ENCODE results near the gene ERBB3.

The ERBB3 gene

DNA sequence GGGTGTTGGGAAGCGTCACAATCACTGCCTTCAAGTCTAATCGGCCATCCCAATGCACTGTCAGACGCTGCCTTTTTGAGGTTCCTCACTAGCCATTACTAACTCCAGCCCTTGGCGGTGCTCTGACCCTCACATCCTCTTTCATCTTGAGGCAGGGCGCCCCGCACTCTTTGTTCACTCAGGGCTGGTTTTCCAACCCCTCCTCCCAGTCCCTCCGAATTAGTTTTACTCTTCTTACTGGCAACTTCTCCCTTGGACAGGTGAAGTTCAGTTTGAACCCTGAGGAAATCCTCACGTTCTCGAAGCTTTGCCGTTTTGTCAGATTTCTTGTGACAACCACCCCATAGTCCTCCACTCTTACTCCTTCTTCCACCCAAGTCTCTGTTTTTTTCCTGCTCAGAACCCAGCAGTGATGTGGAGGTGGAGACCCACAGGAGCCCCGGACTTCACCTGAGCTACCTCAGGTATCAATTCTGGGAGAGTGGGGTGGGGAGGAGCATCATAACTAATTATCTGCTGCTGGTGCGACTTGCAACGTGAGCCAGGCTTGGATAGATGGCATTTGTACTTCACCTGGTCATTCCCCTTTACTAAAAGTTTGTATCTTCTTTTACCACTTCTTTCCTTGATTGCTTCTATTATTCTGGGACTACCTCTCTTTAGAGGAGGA is 38.9 kb downstream of the ERBB3 start:
- Histone ChIP-seq H3K4me3 (ENCODE audit: low read depth, low read length) (peak overlapping the region; percentile 78), H3K4me1 (ENCODE audit: control insufficient read depth, insufficient read depth, low read length) (peaks cover 5% of the 10 kb centered on the region), H3K27ac (ENCODE audit: extremely low read depth, low read depth, low read length) (peak overlapping the region; percentile 42; the same call in 1 of the 2 replicates), H3K36me3 (ENCODE audit: control insufficient read depth in 2 of 2, insufficient read depth in 1 of 2, low read length in 2 of 2) (peaks cover 0 to 54% of the 10 kb centered on the region in 2 experiments; a peak in 1 of 3 replicates), H3K9me3 (ENCODE audit: control insufficient read depth, insufficient read depth, low read depth, low read length) (no peaks in the 10 kb centered on the region)
- CTCF ChIA-PET, result interaction anchor here (0.5 to 5.0 kb wide), 32 partner anchors 9 to 1111 kb away, joined by 3 to 86 read pairs (median 4); partner anchors contain the start of genes ERBB3, ESYT1, MYL6 and PA2G4
- TF ChIP-seq, protein P1, sequence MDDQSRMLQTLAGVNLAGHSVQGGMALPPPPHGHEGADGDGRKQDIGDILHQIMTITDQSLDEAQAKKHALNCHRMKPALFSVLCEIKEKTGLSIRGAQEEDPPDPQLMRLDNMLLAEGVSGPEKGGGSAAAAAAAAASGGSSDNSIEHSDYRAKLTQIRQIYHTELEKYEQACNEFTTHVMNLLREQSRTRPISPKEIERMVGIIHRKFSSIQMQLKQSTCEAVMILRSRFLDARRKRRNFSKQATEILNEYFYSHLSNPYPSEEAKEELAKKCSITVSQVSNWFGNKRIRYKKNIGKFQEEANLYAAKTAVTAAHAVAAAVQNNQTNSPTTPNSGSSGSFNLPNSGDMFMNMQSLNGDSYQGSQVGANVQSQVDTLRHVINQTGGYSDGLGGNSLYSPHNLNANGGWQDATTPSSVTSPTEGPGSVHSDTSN (CRISPR knock-in tag; IDR thresholded peaks at IDR 0.05), result peak; percentile 33; the same call in 1 of the 2 replicates
- TF ChIP-seq MEIS1 (CRISPR knock-in tag; IDR thresholded peaks at IDR 0.05; ENCODE audit: borderline replicate concordance), result no peak
- no peak for TF ChIP-seq KLF8 (tag by site-specific recombination; IDR thresholded peaks at IDR 0.05)
- TF ChIP-seq, protein P2, sequence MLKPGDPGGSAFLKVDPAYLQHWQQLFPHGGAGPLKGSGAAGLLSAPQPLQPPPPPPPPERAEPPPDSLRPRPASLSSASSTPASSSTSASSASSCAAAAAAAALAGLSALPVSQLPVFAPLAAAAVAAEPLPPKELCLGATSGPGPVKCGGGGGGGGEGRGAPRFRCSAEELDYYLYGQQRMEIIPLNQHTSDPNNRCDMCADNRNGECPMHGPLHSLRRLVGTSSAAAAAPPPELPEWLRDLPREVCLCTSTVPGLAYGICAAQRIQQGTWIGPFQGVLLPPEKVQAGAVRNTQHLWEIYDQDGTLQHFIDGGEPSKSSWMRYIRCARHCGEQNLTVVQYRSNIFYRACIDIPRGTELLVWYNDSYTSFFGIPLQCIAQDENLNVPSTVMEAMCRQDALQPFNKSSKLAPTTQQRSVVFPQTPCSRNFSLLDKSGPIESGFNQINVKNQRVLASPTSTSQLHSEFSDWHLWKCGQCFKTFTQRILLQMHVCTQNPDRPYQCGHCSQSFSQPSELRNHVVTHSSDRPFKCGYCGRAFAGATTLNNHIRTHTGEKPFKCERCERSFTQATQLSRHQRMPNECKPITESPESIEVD (tag by site-specific recombination; IDR thresholded peaks at IDR 0.05), result no peak
- no peak for TF ChIP-seq ZNF138 (tag by site-specific recombination; IDR thresholded peaks at IDR 0.05; ENCODE audit: borderline replicate concordance)
- POLR2A ChIA-PET, result interaction anchor here (0.6 to 6.1 kb wide), 25 partner anchors 9 to 241 kb away, joined by 3 to 165 read pairs (median 7); partner anchors contain the start of genes ANKRD52, CNPY2, COQ10A and CS

GRCh38 chr12:56119361-56119796 is 39.4 kb downstream of the ERBB3 start:
- Histone ChIP-seq H3K4me3 (ENCODE audit: low read depth, low read length) (peak overlapping the region; percentile 78; the same call in 1 of the 2 replicates), H3K27ac (ENCODE audit: extremely low read depth, low read depth, low read length) (no peak overlapping the region), H3K4me1 (ENCODE audit: control insufficient read depth, insufficient read depth, low read length) (peaks cover 5% of the 10 kb centered on the region), H3K36me3 (ENCODE audit: control insufficient read depth in 2 of 2, insufficient read depth in 1 of 2, low read length in 2 of 2) (peaks cover 0 to 50% of the 10 kb centered on the region in 2 experiments; a peak in 1 of 3 replicates), H3K9me3 (ENCODE audit: control insufficient read depth, insufficient read depth, low read depth, low read length) (no peaks in the 10 kb centered on the region)
- ChIA-PET CTCF (interaction anchor here (0.6 to 5.0 kb wide), 35 partner anchors 9 to 993 kb away, joined by 3 to 86 read pairs (median 4); partner anchors contain the start of genes ESYT1, MYL6, PA2G4 and RNF41), POLR2A (interaction anchor here (1.1 to 6.1 kb wide), 10 partner anchors 8 to 197 kb away, joined by 4 to 165 read pairs (median 22); partner anchors contain the start of genes ANKRD52, CNPY2, ESYT1 and MYL6)
- no peak for TF ChIP-seq HOXD13 (CRISPR knock-in tag; IDR thresholded peaks at IDR 0.05; ENCODE audit: borderline replicate concordance)
- no peak for TF ChIP-seq ZNF324 (tag by site-specific recombination; IDR thresholded peaks at IDR 0.05)
- no peak for TF ChIP-seq REPIN1 (tag by site-specific recombination; IDR thresholded peaks at IDR 0.05; ENCODE audit: low read depth)
- no peak for TF ChIP-seq TCF7L2 (IDR thresholded peaks at IDR 0.05; ENCODE audit: borderline replicate concordance, low read depth, low read length)
- TF ChIP-seq PRDM4 (tag by site-specific recombination; IDR thresholded peaks at IDR 0.05), result 0 out of 2 replicates have a peak, but pooled peaks have one; percentile 38
- no peak for TF ChIP-seq ZNF132 (tag by site-specific recombination; IDR thresholded peaks at IDR 0.05; ENCODE audit: borderline replicate concordance)
- TF ChIP-seq ZNF157 (tag by site-specific recombination; IDR thresholded peaks at IDR 0.05), result no peak
- no peak for TF ChIP-seq ZNF223 (tag by site-specific recombination; IDR thresholded peaks at IDR 0.05)
- no peak for TF ChIP-seq ZNF140 (tag by site-specific recombination; IDR thresholded peaks at IDR 0.05)
- no peak; the same call in 1 of the 2 replicates for TF ChIP-seq KLF16 (tag by site-specific recombination; IDR thresholded peaks at IDR 0.05)
- no peak for TF ChIP-seq PRDM1 (tag by site-specific recombination; IDR thresholded peaks at IDR 0.05)
- TF ChIP-seq ZNF366 (tag by site-specific recombination; conservative IDR thresholded peaks at IDR 0.05), result 0 out of 2 replicates have a peak, but pooled peaks have one; percentile 31
- no peak for TF ChIP-seq FEZF1 (tag by site-specific recombination; IDR thresholded peaks at IDR 0.05)
- TF ChIP-seq ZSCAN30 (tag by site-specific recombination; IDR thresholded peaks at IDR 0.05), result no peak
- TF ChIP-seq, protein P3, sequence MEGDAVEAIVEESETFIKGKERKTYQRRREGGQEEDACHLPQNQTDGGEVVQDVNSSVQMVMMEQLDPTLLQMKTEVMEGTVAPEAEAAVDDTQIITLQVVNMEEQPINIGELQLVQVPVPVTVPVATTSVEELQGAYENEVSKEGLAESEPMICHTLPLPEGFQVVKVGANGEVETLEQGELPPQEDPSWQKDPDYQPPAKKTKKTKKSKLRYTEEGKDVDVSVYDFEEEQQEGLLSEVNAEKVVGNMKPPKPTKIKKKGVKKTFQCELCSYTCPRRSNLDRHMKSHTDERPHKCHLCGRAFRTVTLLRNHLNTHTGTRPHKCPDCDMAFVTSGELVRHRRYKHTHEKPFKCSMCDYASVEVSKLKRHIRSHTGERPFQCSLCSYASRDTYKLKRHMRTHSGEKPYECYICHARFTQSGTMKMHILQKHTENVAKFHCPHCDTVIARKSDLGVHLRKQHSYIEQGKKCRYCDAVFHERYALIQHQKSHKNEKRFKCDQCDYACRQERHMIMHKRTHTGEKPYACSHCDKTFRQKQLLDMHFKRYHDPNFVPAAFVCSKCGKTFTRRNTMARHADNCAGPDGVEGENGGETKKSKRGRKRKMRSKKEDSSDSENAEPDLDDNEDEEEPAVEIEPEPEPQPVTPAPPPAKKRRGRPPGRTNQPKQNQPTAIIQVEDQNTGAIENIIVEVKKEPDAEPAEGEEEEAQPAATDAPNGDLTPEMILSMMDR (tag by site-specific recombination; IDR thresholded peaks at IDR 0.05), result peak; percentile 91
- TF ChIP-seq, protein P4, sequence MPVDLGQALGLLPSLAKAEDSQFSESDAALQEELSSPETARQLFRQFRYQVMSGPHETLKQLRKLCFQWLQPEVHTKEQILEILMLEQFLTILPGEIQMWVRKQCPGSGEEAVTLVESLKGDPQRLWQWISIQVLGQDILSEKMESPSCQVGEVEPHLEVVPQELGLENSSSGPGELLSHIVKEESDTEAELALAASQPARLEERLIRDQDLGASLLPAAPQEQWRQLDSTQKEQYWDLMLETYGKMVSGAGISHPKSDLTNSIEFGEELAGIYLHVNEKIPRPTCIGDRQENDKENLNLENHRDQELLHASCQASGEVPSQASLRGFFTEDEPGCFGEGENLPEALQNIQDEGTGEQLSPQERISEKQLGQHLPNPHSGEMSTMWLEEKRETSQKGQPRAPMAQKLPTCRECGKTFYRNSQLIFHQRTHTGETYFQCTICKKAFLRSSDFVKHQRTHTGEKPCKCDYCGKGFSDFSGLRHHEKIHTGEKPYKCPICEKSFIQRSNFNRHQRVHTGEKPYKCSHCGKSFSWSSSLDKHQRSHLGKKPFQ (tag by site-specific recombination; IDR thresholded peaks at IDR 0.05), result no peak
- TF ChIP-seq ZNF660 (tag by site-specific recombination; IDR thresholded peaks at IDR 0.05), result peak; percentile 36; the same call in 1 of the 2 replicates
- no peak for TF ChIP-seq ZNF394 (tag by site-specific recombination; IDR thresholded peaks at IDR 0.05; ENCODE audit: borderline replicate concordance)
- no peak for TF ChIP-seq ZNF350 (tag by site-specific recombination; IDR thresholded peaks at IDR 0.05)

All from HEK293 (cell line).